Glutamatergic neuron (in vitro differentiated cells): ENCODE data around the gene TLCD5. TPM values are rescaled to one million over a fixed set of nuclear protein-coding genes. Genes with fewer than 3 reads are reported as not detected.

Experiments used
- DNase-seq: peaks from one replicate; pipeline ENCODE4 v3.0.0; 2022
- H3K27ac Mint-ChIP-seq: one replicate; pipeline ENCODE4 v1.8.0; 2020; ENCODE audit warnings: mild to moderate bottlenecking, mixed read lengths, inconsistent platforms; ENCODE audit not compliant: unreplicated experiment
- H3K27me3 Mint-ChIP-seq: one replicate; pipeline ENCODE4 v1.8.0; 2020; ENCODE audit warnings: mild to moderate bottlenecking, moderate library complexity, mixed read lengths, inconsistent platforms; ENCODE audit not compliant: unreplicated experiment
- H3K36me3 Mint-ChIP-seq: one replicate; pipeline ENCODE4 v1.8.0; 2020; ENCODE audit warnings: mild to moderate bottlenecking, mixed read lengths, inconsistent platforms; ENCODE audit not compliant: unreplicated experiment
- H3K4me1 Mint-ChIP-seq: one replicate; pipeline ENCODE4 v1.8.0; 2020; ENCODE audit warnings: mild to moderate bottlenecking, low read depth, mixed read lengths, inconsistent platforms; ENCODE audit not compliant: unreplicated experiment
- H3K4me3 Mint-ChIP-seq: one replicate; pipeline ENCODE4 v1.8.0; 2020; ENCODE audit warnings: mild to moderate bottlenecking, mixed read lengths, inconsistent platforms; ENCODE audit not compliant: unreplicated experiment
- H3K9me3 Mint-ChIP-seq: one replicate; pipeline ENCODE4 v1.8.0; 2020; ENCODE audit warnings: mild to moderate bottlenecking, moderate library complexity, mixed read lengths, inconsistent platforms; ENCODE audit not compliant: unreplicated experiment
- CTCF ChIP-seq: fragments of 200-600 bp; sonication (generic); IDR thresholded peaks from one replicate; pipeline ENCODE4 v1.5.0; 2021; ENCODE audit not compliant: partially characterized antibody, unreplicated experiment
- total RNA-seq: library from RNA; stranded (reverse); fragmentation: NEBNext Ultra II Directional; extraction: Animal tissue kit (Norgen Biotek cat#: 25700); gene quantifications from one replicate; pipeline ENCODE4 v1.2.1, GENCODE V29; 2021; ENCODE audit not compliant: unreplicated experiment

Gene TLCD5
- total RNA-seq, 1 donor from 2014 or later: 15.8 TPM

- H3K4me1 Mint-ChIP-seq: peaks cover 28% of the 10 kb centered on the region
- DNase-seq: no peak
- H3K27ac Mint-ChIP-seq: no peak overlapping the region
- no peak overlapping the region for H3K4me3 Mint-ChIP-seq
- TF ChIP-seq CTCF: no peak
- H3K9me3 Mint-ChIP-seq: peaks cover 5% of the 10 kb centered on the region
- H3K27me3 Mint-ChIP-seq: peaks cover 3% of the 10 kb centered on the region
- H3K36me3 Mint-ChIP-seq: no peaks in the 10 kb centered on the region
These were observed 15.4 kb downstream of the TLCD5 start for GRCh38 chr11:120340529-120340928.

- no peak for TF ChIP-seq CTCF
- peaks cover 4% of the 10 kb centered on the region for H3K9me3 Mint-ChIP-seq
- no peaks in the 10 kb centered on the region for H3K36me3 Mint-ChIP-seq
- no peak overlapping the region for H3K4me3 Mint-ChIP-seq
- no peak for DNase-seq
- no peak overlapping the region for H3K27ac Mint-ChIP-seq
- peaks cover 33% of the 10 kb centered on the region for H3K4me1 Mint-ChIP-seq
- H3K27me3 Mint-ChIP-seq: peaks cover 2% of the 10 kb centered on the region
These were observed 17.1 kb downstream of the TLCD5 start for GRCh38 chr11:120342226-120342625.

GRCh38 chr11:120342678-120343077, 17.6 kb downstream of the TLCD5 start:
- Mint-ChIP-seq H3K27ac (no peak overlapping the region), H3K36me3 (no peaks in the 10 kb centered on the region), H3K9me3 (peaks cover 2% of the 10 kb centered on the region), H3K27me3 (peaks cover 2% of the 10 kb centered on the region), H3K4me1 (peaks cover 32% of the 10 kb centered on the region), H3K4me3 (no peak overlapping the region)
- no peak for DNase-seq
- TF ChIP-seq CTCF: no peak

GRCh38 chr11:120343429-120343828, 18.3 kb downstream of the TLCD5 start:
- Mint-ChIP-seq H3K27me3 (peaks cover 2% of the 10 kb centered on the region), H3K4me1 (peaks cover 26% of the 10 kb centered on the region), H3K9me3 (peaks cover 2% of the 10 kb centered on the region), H3K27ac (no peak overlapping the region), H3K4me3 (no peak overlapping the region), H3K36me3 (no peaks in the 10 kb centered on the region)
- TF ChIP-seq CTCF: no peak
- no peak for DNase-seq

GRCh38 chr11:120344302-120345004, 19.4 kb downstream of the TLCD5 start:
- peaks cover 19% of the 10 kb centered on the region for H3K4me1 Mint-ChIP-seq
- peaks cover 2% of the 10 kb centered on the region for H3K27me3 Mint-ChIP-seq
- H3K36me3 Mint-ChIP-seq: no peaks in the 10 kb centered on the region
- peaks cover 2% of the 10 kb centered on the region for H3K9me3 Mint-ChIP-seq
- H3K27ac Mint-ChIP-seq: no peak overlapping the region
- DNase-seq: no peak
- no peak for TF ChIP-seq CTCF
- H3K4me3 Mint-ChIP-seq: no peak overlapping the region
